ENCODE data around the gene PIK3C2A. TPM values are rescaled to one million over a fixed set of nuclear protein-coding genes. Genes with fewer than 3 reads are reported as not detected.

Gene PIK3C2A
- total RNA-seq, 1 experiment from 2014 or later: 22.3 TPM

GRCh38 chr11:17211286-17211685, 3.5 kb upstream of the PIK3C2A start:
- DNase-seq (ENCODE audit: low read depth): no peak

DNA sequence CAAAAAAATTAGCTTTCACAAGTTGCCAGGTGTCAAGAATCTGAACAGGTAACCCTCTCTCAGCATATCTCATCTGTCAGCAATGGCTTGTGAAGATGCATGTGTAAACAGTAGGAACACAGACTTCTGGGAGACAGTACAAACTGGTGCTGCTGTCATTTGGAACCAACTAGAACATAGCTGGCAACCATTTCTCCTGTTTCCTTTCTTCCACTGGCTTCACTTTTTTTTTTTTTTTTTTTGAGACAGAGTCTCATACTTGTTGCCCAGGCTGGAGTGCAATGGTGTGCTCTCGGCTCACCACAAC, 2.1 kb upstream of the PIK3C2A start:
- no peak for DNase-seq (ENCODE audit: low read depth)

DNA sequence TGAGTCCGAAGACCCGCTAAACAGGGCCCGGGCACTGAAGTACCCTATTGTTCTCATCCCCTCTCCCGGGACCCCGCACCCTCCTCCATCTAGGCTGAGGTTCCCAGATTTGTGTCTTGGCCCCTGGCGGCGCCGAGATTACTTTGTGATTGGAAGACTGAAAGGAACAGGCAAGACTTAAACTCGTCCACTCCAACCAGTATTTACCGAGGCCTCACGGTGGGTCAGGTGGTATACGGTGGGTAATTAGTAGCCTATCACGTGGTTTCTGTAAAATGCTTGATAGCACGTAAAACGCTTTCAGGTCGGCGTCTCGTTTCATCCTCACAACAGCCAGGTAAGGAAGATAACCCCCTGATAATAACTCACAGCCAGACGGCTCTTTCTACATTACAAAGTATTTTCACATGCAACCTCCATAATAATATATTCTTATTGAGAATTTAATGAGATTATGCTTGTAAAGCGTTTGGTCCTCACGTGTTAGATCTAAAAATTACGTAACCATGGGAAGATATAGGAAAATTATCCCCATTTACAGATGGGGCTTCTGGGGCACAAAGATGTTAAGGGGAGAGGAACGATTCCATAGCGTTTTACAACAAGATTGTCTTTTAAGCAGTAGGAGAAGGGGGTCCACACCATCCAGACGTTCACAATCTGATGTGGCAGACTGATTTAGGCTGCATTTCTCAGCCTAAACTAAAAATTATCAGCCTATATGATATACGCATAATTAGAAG, 642 bp upstream of the PIK3C2A start:
- peak; percentile 55 for DNase-seq (ENCODE audit: low read depth)

- no peak for DNase-seq (ENCODE audit: low read depth)
Observed at GRCh38 chr11:17206463-17206862, 1.3 kb downstream of the PIK3C2A start.

DNA sequence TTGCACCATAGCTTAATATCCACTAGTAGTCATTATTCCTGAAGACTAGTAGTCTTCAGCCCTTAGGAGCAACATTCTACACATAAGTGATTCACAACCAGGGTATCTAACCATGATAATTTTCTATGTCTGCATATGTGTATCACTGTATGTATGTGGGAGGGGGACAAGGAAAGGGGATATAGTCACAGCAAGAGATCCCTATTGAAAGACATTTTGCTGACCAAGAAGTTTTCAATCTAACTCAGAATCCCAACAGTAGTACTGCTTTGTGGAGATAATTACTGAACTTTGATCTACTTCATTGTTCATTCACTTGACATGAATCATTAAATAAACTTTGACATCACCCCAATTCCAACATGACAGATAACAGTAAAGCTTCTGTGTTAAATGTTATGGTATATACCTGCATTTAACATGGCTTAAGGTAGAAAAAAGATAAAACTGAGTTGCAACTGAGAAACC, 10.3 kb downstream of the PIK3C2A start:
- DNase-seq (ENCODE audit: low read depth): peak; percentile 6

DNA sequence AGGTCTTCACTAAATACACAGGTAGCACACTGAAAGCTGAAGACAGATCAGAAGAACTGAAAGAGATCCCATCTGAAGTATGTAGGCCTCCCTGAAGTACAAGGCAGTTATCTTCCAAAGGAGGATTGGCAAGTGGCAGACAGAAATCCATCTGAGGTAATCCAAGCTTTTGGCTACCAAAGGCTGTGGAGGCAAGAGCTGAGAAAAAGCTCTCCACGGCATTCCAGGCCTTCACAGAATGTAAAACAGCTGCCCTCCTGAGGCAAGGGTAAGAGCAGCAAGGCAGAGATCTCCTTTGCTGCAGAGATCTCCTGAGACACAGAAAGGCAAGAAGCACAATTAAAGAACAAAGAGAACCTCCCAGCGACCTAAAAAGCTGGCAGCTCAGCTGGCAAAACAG, 19.1 kb downstream of the PIK3C2A start:
- DNase-seq (ENCODE audit: low read depth): no peak

- DNase-seq (ENCODE audit: low read depth): no peak
Observed at GRCh38 chr11:17186932-17187692, 20.7 kb downstream of the PIK3C2A start.

- no peak for DNase-seq (ENCODE audit: low read depth)
Observed at GRCh38 chr11:17185938-17186337, 21.8 kb downstream of the PIK3C2A start.

GRCh38 chr11:17184882-17185587, 22.8 kb downstream of the PIK3C2A start:
- no peak for DNase-seq (ENCODE audit: low read depth)

- no peak for DNase-seq (ENCODE audit: low read depth)
Observed at GRCh38 chr11:17183836-17184235, 23.9 kb downstream of the PIK3C2A start.

DNA sequence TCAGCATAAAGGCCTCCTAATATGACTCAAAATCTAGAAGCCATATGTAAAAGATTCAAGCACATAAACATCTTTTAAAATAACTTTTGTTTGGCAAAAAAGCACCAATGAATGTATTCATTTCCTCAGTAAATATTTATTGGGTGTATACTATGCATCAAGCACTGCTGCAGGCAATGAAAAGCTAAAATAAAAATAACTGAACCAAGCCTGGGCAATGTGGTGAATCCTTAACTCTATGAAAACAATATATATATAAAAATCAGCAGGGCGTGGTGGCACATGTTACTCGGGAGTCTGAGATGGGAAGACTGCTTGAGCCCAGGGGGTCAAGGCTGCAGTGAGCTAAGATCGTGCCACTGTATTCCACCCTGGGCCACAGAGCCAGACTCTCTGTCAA, 27.8 kb downstream of the PIK3C2A start:
- DNase-seq (ENCODE audit: low read depth): no peak

DNA sequence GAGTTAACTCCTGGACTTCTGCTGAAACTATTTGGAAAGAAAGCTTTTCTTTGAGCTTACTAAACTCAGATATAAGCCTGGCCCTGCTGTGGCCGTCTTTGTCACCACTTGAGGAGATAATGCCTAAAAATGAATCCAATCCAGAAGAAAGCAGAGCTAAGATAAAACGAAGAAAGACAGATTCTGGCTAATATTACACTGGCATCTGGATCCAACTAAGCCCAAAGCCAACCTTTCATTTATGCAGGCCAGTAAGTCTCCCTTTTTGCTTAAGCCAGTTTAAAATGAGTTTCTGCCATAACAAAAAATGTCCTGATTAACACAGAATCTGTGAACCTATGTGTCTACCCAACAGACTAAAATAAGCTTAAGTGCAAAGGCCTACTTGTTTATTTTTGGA, 34.5 kb downstream of the PIK3C2A start:
- DNase-seq (ENCODE audit: low read depth): no peak

- DNase-seq (ENCODE audit: low read depth): no peak
Observed at GRCh38 chr11:17171916-17172315, 35.9 kb downstream of the PIK3C2A start.

- DNase-seq (ENCODE audit: low read depth): peak; percentile 1
Observed at GRCh38 chr11:17171343-17171742, 36.4 kb downstream of the PIK3C2A start.

- DNase-seq (ENCODE audit: low read depth): no peak
Observed at GRCh38 chr11:17169876-17170275, 37.9 kb downstream of the PIK3C2A start.

DNA sequence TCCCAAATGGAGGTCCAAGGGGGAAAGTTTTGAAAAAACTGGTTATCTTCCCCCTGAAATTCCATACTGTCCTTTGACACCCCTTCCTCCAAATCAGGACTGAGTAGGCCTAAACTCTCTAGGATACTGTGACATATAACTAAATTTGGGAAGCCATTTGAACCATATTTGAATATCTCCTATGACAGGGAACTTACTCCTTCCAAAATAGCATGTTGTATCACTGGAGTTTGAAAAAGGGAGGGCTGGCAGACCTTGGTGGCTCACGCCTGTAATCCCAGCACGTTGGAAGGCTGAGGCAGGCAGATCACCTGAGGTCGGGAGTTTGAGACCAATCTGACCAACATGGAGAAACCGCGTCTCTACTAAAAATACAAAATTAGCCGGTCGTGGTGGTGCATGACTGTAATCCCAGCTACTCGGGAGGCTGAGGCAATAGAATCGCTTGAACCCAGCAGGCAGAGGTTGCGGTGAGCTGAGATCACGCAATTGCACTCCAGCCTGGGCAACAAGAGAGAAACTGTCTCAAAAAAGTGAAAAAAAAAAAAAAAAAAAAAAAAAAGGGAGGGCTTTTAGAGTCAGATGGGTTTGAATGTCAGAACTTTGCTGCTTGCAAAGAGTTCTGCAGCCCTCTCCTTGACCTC, 42.4 kb downstream of the PIK3C2A start:
- DNase-seq (ENCODE audit: low read depth): no peak

DNA sequence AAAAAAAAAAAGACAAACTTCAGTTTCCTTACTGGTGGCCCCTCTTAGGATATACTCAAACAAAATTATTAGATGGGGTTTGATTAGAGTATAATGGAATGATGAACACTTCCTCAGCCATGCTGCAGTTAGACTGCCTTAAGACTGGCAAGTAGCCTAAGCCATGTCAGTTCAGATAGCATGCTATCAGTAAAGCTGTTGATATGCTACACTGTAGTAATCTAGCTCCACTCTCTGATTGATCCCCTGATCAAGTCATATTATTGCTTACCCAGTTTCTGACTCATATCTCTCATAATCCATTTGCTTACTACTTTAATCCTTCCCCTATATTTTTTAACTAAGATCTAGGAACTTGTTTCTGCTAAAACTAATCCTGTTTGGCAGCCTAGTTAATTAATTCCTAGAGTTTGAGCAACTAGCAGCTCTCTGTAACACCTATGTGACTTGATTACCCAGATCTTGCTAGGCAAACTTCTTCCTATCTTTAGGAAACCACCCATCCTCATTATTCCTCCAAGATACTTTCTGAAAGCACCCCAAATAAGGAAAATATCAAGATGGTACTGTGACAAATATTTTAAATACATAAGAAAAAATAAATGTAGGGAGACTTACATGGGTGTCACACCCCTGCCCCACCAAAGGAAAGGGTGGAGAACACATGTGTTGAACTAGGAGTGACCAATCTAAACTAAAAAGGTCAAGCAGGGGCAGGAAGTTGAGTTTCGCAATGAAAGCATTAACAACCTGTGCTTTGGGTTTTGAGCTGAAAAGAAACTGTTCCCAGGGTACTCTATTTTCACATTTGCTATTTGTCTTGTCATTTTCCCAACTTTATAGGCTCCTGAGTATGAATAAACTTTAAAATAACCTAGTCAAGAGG, 43.2 kb downstream of the PIK3C2A start:
- DNase-seq (ENCODE audit: low read depth): peak; percentile 10

DNA sequence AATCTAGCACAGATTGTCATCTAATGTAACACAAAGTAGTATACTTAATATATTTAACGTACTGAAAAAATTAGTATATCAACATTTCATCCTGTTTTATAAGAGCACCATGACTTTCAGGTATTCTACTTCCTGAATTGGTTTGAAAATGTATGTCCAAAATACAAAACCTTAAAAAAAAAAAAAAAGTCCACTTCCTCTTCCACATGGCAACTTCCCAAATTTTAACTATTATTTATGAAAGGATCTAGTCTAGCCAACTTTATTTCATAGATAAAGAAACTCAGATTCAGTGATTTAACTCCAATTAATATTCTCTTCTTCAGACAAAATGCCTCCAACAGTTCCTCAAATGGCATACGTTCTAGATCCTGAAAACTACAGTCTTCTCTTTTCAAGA, 44.0 kb downstream of the PIK3C2A start:
- DNase-seq (ENCODE audit: low read depth): no peak

DNA sequence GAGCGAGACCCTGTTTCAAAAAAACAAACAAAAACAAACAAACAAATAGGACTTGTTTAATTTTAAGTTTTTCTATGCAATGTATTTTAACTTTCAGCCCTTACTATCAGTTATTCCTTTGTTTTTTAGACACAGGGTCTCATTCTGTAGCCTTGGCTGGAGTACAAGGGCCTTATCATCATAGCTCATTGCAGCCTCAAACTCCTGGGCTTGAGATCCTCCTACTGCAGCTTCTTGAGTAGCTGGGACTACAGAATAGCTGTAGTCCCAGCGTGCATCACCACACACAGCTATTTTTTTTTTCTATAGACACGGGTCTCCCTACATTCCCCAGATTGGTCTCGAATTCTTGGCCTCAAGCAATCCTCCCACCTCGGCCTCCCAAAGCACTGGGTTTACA, 44.5 kb downstream of the PIK3C2A start:
- no peak for DNase-seq (ENCODE audit: low read depth)

DNA sequence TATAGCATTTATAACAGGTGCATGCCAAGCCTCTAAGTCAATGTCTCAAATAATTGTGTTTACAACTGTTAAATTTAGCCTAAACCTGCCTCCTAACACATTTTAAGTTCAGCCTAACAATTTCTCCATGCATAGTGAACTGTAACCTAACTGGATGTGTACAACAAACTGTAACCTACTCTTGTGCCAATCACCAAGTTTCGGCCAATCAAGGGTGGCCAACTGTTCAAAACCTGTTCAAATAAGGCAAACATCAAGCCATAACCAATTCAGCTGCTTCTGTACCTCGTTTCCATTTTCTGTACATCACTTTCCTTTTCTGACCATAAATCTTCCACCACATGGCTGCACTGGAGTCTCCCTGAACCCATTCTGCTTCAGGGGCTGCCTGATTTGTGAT, 45.4 kb downstream of the PIK3C2A start:
- no peak for DNase-seq (ENCODE audit: low read depth)

GRCh38 chr11:17161515-17161914, 46.3 kb downstream of the PIK3C2A start:
- no peak for DNase-seq (ENCODE audit: low read depth)

Data from RPMI7951 (cell line).